ENCODE results near the gene KLC3.

Gene KLC3

GRCh38 chr19:45352062-45352461, 11.5 kb downstream of the KLC3 start:
- TF ChIP-seq TCF4 (CRISPR knock-in tag; IDR thresholded peaks at IDR 0.05; ENCODE audit: borderline replicate concordance) (no peak), ZFP3 (CRISPR knock-in tag; IDR thresholded peaks at IDR 0.05) (no peak), GLIS3 (CRISPR knock-in tag; IDR thresholded peaks at IDR 0.05) (no peak), ZC3H10 (CRISPR knock-in tag; IDR thresholded peaks at IDR 0.05) (no peak), ZNF565 (CRISPR knock-in tag; conservative IDR thresholded peaks at IDR 0.05; ENCODE audit: low read depth) (no peak), PATZ1 (CRISPR knock-in tag; IDR thresholded peaks at IDR 0.05; ENCODE audit: borderline replicate concordance) (no peak), TOX (CRISPR knock-in tag; IDR thresholded peaks at IDR 0.05; ENCODE audit: borderline replicate concordance) (no peak), POU6F1 (CRISPR knock-in tag; IDR thresholded peaks at IDR 0.05; ENCODE audit: borderline replicate concordance, low read depth) (no peak), ISL1 (CRISPR knock-in tag; IDR thresholded peaks at IDR 0.05) (no peak), ARNTL (CRISPR knock-in tag; IDR thresholded peaks at IDR 0.05; ENCODE audit: borderline replicate concordance, low read depth) (no peak), CREB5 (CRISPR knock-in tag; IDR thresholded peaks at IDR 0.05; ENCODE audit: low read depth) (no peak), ESRRG (CRISPR knock-in tag; IDR thresholded peaks at IDR 0.05) (no peak), TSHZ2 (CRISPR knock-in tag; IDR thresholded peaks at IDR 0.05) (no peak), SNAI2 (CRISPR knock-in tag; IDR thresholded peaks at IDR 0.05) (no peak)
- no peak for ATAC-seq

- no peak for ATAC-seq
- no peak for TF ChIP-seq CSDC2 (CRISPR knock-in tag; IDR thresholded peaks at IDR 0.05)
- TF ChIP-seq OSR1 (CRISPR knock-in tag; IDR thresholded peaks at IDR 0.05): no peak
- TF ChIP-seq ZNF70 (CRISPR knock-in tag; IDR thresholded peaks at IDR 0.05): no peak
- no peak for TF ChIP-seq CREB5 (CRISPR knock-in tag; IDR thresholded peaks at IDR 0.05; ENCODE audit: low read depth)
Observed at GRCh38 chr19:45352471-45352870, 11.9 kb downstream of the KLC3 start.

GRCh38 chr19:45352914-45353796, 12.6 kb downstream of the KLC3 start:
- peak; percentile 17 for ATAC-seq
- TF ChIP-seq CSDC2 (CRISPR knock-in tag; IDR thresholded peaks at IDR 0.05): no peak
- TF ChIP-seq ZNF565 (CRISPR knock-in tag; conservative IDR thresholded peaks at IDR 0.05; ENCODE audit: low read depth): no peak
- no peak for TF ChIP-seq BACH2 (CRISPR knock-in tag; IDR thresholded peaks at IDR 0.05; ENCODE audit: borderline replicate concordance)
- TF ChIP-seq ARNTL (CRISPR knock-in tag; IDR thresholded peaks at IDR 0.05; ENCODE audit: borderline replicate concordance, low read depth): no peak
- no peak for TF ChIP-seq ZFP3 (CRISPR knock-in tag; IDR thresholded peaks at IDR 0.05)
- no peak for TF ChIP-seq POU6F1 (CRISPR knock-in tag; IDR thresholded peaks at IDR 0.05; ENCODE audit: borderline replicate concordance, low read depth)
- TF ChIP-seq GLIS3 (CRISPR knock-in tag; IDR thresholded peaks at IDR 0.05): no peak
- TF ChIP-seq OSR1 (CRISPR knock-in tag; IDR thresholded peaks at IDR 0.05): no peak

Measured in SK-N-SH treated with all-trans-retinoic acid at 6 μM for 48 hours (cell line).